ENCODE data around the gene ROBO1.
"Not testable (repeated sequence)": the region's sequence is repeated elsewhere in the genome, so short reads cannot be mapped to it uniquely, and the experiment has no call there.

Gene ROBO1

GRCh38 chr3:79366414-79366813, 401.4 kb downstream of the ROBO1 start:
- no peak for DNase-seq

GRCh38 chr3:79364784-79365183, 403.0 kb downstream of the ROBO1 start:
- no peak for DNase-seq

DNA sequence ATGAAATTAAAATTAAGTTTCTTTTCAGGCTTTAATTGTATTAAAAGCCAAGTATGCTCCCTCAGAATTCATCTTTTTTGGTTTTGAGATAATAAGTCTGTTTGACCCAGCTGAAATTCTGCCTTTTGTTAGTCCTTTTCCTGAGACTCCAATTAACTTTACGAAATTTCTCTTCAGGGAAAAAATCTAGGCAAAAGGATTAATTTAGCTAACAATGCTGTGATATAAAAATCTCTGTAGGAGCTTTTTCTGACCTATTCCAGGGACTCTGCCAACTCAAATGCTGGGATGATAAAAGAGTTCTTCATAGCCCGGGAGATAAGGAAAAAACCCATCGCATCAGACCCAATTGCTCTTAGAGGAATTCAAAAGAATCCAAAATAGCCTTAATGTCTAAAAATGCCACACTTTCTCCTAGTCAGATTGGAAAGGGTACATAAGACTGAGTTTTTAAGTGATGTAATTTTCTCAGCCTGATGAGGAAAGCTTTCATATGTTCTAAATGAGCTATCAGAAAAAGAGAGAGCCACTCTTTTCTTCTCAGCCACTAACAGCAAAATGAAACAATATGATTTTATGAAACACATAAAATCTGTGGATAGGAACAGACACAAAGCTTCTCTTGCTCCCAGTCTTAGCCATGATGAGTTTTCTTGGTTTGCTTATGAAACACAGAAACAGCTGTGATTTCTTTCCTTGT, 405.1 kb downstream of the ROBO1 start:
- no peak for DNase-seq

GRCh38 chr3:79361748-79362378, 405.9 kb downstream of the ROBO1 start:
- DNase-seq: no peak

DNA sequence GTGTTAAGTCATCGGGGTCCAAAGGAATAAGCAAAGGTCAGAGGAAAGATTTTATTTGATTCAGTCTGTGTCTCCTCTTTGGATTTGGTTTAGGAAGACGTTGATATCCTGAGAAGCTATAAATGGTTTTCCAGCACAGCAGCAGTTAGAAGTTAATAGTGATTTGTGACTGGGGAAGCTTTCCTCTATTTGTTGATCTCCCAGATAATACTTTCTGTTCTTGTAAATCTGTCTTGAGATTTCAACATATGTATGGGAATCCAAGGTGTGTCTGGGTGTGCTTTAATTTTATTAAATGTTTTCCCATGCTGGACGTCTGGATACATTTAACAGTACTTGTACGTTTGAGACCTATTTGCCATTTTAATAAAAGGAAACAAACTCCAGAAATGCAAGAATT, 409.5 kb downstream of the ROBO1 start:
- DNase-seq: no peak

GRCh38 chr3:79354179-79354688, 413.6 kb downstream of the ROBO1 start:
- no peak for DNase-seq

GRCh38 chr3:79351699-79352098, 416.1 kb downstream of the ROBO1 start:
- no peak for DNase-seq

DNA sequence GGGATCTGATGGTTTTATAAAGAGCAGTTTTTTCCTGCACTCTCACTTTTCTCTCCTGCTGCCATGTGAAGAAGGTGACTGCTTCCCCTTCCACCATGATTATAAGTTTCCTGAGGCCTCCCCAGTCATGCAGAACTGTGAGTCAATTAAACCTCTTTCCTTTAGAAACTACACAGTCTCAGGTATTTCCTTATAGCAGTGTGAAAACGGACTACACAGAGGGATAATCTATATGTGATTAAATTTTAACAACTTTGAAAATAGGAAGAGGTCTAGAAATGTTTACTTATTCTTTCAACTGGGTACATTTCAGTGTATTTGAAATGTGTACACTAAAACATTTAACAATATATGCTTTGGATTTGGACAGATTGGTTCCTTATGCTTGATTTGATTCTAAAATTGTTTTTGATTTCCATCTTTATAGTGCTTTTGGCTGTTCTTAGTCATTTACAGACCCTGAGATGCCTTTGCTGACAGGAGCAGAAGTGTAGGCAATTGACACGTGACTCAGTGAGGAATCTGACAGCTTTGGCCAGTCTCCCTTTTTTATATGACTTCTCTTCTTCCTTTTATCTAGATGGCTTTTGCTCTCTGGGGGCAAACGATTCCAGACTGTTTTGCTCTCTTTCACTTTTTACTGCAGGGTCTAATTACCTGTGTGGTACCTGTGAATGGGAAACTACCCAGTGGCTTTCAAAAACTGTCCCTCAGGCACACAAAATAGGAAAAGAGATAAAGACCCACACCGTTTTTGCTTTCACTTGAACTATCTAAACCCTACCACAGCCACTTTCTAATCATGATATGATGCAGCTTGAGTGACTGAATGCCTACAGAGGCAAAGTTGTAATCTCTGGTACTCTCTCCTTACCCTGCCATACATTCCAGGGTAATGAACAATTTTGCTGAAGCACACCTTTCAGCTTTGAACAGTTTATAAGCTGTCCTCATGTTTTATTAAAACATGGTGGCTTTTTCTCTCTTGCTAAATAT, 422.6 kb downstream of the ROBO1 start:
- no peak for DNase-seq

GRCh38 chr3:79341961-79342360, 425.8 kb downstream of the ROBO1 start:
- DNase-seq: no peak

DNA sequence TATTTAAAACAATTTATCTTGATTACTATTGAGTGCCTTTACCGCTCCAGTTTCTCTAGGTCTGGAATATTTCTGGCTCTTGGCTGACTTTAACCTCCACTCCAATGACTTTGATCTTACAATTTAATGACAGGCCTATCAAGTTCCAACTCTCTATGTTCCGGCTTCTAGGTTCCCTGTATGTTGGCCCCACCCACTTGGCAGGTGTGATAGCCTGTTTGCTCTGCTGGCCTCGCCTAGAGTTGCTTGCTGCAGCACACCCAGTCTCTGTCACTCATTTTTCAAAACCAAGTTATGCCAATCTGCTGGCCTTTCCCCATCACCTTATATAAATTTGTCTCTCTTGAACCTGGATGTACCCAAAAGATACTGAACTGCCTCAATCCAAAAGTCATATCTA, 428.0 kb downstream of the ROBO1 start:
- no peak for DNase-seq

GRCh38 chr3:79337798-79338197, 430.0 kb downstream of the ROBO1 start:
- no peak for DNase-seq

GRCh38 chr3:79329154-79329553, 438.6 kb downstream of the ROBO1 start:
- no peak for DNase-seq

GRCh38 chr3:79326642-79327041, 441.2 kb downstream of the ROBO1 start:
- no peak for DNase-seq

- not testable (repeated sequence) for DNase-seq
Observed at GRCh38 chr3:79325833-79326383, 441.9 kb downstream of the ROBO1 start.

GRCh38 chr3:79317551-79318518, 450.0 kb downstream of the ROBO1 start:
- DNase-seq: no peak

DNA sequence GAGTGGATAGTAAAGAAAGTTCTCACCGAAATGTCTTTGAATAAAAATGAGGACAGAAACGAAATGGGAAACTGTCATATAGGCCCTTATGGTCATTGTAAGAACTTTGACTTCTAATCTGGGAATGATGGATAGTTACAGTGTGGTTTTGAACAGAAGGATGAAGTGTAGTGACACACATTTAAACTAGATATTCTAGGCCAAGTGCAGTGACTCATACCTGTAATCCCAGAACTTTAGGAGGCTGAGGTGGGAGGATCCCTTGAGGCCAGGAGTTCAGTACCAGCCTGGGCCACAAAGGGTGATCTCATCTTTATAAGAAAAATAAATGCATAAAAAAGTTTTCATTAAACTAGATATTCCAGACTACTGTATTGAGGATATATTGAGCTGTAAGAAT, 452.8 kb downstream of the ROBO1 start:
- no peak for DNase-seq

DNA sequence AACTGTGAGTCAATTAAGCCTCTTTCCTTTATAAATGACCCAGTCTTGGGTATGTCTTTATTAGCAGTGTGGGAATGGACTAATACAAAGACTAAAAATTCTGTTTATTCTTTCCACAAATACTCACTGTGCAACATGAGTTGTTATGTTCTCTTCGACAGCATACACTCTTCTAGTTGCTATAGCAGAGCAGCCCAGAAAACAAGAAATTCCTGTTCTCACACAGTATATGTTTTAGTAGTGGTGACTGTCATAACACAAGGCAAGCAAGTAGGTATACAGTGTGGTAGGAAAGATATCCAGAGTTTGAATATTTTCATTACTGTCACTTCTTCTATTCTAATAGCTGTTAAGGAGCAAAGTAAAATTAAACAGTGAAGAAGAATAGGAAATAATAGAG, 453.3 kb downstream of the ROBO1 start:
- DNase-seq: no peak

DNA sequence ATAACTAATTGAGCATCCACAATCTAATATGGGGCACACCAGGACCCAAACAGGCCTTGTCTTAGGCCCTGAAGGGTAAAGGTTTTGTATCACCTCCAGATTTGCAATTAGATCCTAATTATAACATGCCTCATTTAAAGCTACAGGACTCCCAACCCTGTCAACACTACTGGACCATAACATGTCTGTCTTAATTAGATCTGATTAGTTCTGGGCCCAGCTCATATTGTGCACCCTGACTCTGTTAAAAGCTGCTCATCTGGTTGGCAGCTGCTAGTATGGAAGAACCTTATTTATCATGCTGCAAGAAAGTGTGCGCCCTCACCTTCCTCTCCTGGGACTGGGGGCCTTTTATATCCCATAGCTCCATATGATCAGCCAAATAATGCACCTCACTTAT, 457.8 kb downstream of the ROBO1 start:
- no peak for DNase-seq

DNA sequence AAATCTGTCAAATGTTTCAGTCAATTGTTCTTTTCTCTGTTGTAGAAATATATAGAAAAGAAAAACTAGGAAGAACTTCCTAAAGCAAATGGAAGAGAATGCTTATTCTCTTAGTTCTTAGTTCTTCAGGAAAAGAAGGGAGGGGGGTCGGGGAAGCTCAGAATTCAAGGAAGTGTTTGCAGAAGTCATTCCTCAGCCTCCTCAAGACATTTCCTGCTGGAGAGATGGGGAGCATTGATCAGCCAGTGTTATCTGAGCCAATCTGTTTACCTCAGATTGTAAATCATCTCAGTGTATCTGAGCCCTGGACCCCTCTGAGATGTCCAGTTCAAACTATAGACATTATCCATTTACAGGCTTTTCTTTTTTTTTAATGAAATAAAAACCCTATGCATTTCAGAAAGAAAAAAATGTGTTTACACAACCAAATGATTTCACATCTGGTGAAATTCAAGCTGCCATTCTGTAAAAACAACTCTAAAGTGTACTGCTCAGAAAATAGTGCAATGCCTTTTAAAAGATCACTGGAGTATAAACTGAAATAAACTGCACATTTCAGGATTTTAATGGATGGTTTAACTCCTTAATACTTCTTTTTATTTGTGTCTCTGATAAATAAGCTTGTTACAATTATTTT, 460.7 kb downstream of the ROBO1 start:
- no peak for DNase-seq

DNA sequence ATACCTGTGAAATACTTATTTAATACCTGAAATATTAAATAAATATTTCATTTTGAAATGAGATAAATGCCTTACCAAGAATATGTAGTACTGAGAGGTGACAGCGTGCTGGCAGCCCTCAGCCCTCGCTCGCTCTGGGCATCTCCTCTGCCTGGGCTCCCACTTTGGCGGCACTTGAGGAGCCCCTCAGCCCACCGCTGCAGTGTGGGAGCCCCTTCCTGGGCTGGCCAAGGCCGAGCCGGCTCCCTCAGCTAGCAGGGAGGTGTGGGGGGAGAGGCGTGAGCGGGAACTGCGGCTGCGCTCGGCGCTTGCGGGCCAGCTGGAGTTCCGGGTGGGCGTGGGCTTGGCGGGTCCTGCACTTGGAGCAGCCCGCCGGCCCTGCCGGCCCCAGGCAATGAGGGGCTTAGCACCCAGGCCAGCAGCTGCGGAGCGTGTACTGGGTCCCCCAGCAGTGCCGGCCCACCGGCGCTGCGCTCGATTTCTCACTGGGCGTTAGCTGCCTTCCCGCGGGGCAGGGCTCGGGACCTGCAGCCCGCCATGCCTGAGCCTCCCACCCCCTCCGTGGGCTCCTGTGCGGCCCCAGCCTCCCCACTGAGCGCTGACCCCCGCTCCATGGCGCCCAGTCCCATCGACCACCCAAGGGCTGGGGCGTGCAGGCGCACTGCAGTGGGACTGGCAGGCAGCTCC, 467.7 kb downstream of the ROBO1 start:
- DNase-seq: not testable (repeated sequence)

All from cerebellar nuclear complex (tissue), 1 donor.